Stomach smooth muscle (tissue), 2 donors: ENCODE measurements around the gene DNLZ.

Source experiments
- H3K27ac ChIP-seq: one replicate; pipeline ENCODE4 v1.7.0; 2013; ENCODE audit warnings: mild to moderate bottlenecking, low read length, inconsistent platforms
- H3K27me3 ChIP-seq, 2 donors: one replicate each; pipeline ENCODE4 v1.7.0; 2013; ENCODE audit warnings: low read length in 2 of 2; ENCODE audit not compliant: insufficient read depth in 2 of 2, control insufficient read depth in 1 of 2
- H3K36me3 ChIP-seq, 2 donors: one replicate each; pipeline ENCODE4 v1.7.0; 2013; ENCODE audit warnings: low read length in 2 of 2; ENCODE audit not compliant: control insufficient read depth in 2 of 2, insufficient read depth in 2 of 2
- H3K4me1 ChIP-seq: one replicate; pipeline ENCODE4 v1.7.0; 2013; ENCODE audit warnings: low read length; ENCODE audit not compliant: control insufficient read depth, insufficient read depth
- H3K4me3 ChIP-seq, 2 donors: one replicate each; pipeline ENCODE4 v1.7.0; 2013; ENCODE audit warnings: low read length in 2 of 2
- H3K9ac ChIP-seq, 2 donors: one replicate each; pipeline ENCODE4 v1.7.0; 2013; ENCODE audit warnings: low read length in 2 of 2, mild to moderate bottlenecking in 1 of 2
- H3K9me3 ChIP-seq, 2 donors: one replicate each; pipeline ENCODE4 v1.7.0; 2013; ENCODE audit warnings: low read length in 2 of 2; ENCODE audit not compliant: control insufficient read depth in 2 of 2
- donor health status: healthy.
- donor health status: Pancreatic carcinoma.

DNLZ gene

GRCh38 chr9:136375096-136375495, 11.6 kb upstream of the DNLZ start:
- Histone ChIP-seq H3K4me3 (no peak overlapping the region), H3K36me3 (peaks cover 0 to 6% of the 10 kb centered on the region in 2 donors), H3K27me3 (no peaks in the 10 kb centered on the region), H3K27ac (no peak overlapping the region), H3K9ac (no peak overlapping the region), H3K9me3 (no peaks in the 10 kb centered on the region), H3K4me1 (peaks cover 10% of the 10 kb centered on the region)

DNA sequence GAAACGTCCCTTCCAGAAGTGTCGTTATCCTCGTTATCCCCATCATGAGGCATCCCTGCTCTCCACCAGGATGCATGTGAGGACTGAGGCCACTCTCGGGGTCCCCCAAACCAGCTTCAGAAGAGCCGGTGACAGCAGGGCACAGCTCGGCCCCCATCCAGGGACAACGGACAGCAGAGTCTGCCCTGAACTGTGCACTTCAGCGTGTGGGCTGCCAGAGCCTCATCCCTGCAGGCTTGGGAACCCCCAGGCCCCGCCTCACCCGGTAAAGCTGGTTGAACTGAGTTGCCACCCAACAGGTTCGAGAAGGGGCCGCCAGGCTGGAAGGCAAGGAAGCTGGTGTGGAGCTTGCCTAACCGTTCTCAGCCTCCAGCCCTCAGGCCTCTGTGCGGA, 10.6 kb upstream of the DNLZ start:
- H3K9me3 ChIP-seq = no peaks in the 10 kb centered on the region
- no peaks in the 10 kb centered on the region for H3K27me3 ChIP-seq
- H3K4me1 ChIP-seq = peaks cover 10% of the 10 kb centered on the region
- no peak overlapping the region for H3K4me3 ChIP-seq
- no peak overlapping the region for H3K27ac ChIP-seq
- no peak overlapping the region for H3K9ac ChIP-seq
- H3K36me3 ChIP-seq = peaks cover 0 to 2% of the 10 kb centered on the region in 2 donors

GRCh38 chr9:136373300-136374182, 10.0 kb upstream of the DNLZ start, which contains the start of gene CARD9:
TSS of gene CARD9 (minus strand) at chr9:136373669. CDS start at chr9:136372078, 1,591 bp downstream.
- Histone ChIP-seq H3K27ac (no peak within 1 kb of the TSS), H3K4me3 (peak within 1 kb of the TSS in 1 of 2 donors; percentile 35), H3K9me3 (no peaks in the 10 kb centered on the region), H3K9ac (no peak within 1 kb of the TSS), H3K36me3 (peaks cover 0 to 2% of the 10 kb centered on the region in 2 donors), H3K27me3 (no peaks in the 10 kb centered on the region), H3K4me1 (peaks cover 10% of the 10 kb centered on the region)

DNA sequence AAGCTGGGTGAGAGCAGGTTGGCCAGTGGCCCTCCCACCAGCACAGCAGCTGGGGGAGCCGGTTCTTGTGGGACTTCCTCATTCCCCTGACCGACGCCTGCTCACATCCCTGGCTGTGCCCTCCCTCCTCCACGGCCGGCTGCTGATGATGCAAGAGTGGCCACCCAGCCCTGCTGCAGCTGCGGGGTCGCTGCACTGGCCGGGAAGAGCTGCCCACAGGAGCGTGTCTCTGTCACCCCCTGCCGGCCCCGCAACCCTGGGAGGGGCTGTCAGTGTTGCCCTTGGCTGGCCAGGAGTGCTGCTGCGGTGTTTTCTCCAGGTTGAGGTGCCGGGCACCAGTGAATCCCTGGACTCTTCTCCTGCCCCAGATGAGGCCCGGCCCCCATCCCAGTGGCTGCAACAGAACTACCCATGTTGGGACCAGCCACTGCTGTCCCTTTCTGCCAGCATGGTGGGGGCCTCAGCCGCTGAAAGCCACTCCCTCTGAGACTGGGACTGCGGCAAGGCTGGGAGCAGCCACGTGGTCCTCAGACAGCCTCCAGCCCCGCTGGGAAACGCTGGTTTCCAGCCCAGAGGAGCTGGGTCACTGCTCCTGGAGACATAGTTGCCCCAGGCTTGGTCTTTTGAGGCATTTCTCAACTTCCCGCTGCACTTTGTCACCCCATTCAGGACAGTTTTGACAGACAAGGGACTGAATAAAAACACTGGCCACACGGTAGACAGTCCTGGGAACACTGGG, 9.2 kb upstream of the DNLZ start:
- Histone ChIP-seq H3K36me3 (peaks cover 0 to 2% of the 10 kb centered on the region in 2 donors), H3K4me1 (peaks cover 10% of the 10 kb centered on the region), H3K9me3 (no peaks in the 10 kb centered on the region), H3K27me3 (no peaks in the 10 kb centered on the region), H3K4me3 (peak overlapping the region in 1 of 2 donors; percentile 35), H3K9ac (no peak overlapping the region), H3K27ac (no peak overlapping the region)

DNA sequence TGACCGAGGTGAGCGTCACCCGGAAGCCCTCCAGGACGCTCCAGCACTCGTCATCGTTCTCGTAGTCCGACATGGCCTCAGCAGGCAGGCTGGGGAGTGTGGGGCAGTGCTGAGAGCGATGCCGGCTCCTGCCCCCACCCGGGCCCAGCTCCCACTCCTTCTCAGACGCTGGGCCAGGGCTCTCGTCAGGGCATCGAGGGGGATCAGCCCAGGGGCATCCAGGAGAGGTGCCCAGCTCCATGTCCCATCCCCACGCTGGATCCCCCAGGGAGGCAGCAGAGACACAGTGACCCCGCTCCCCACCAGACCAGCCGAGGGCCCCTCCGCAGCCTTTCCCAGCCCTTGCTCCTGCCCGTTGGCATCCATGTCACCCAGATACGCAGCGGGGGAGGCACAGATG, 8.5 kb upstream of the DNLZ start:
- no peaks in the 10 kb centered on the region for H3K27me3 ChIP-seq
- no peak overlapping the region for H3K27ac ChIP-seq
- H3K4me3 ChIP-seq = no peak overlapping the region
- no peak overlapping the region for H3K9ac ChIP-seq
- peaks cover 10% of the 10 kb centered on the region for H3K4me1 ChIP-seq
- H3K9me3 ChIP-seq = no peaks in the 10 kb centered on the region
- peaks cover 0 to 2% of the 10 kb centered on the region in 2 donors for H3K36me3 ChIP-seq

DNA sequence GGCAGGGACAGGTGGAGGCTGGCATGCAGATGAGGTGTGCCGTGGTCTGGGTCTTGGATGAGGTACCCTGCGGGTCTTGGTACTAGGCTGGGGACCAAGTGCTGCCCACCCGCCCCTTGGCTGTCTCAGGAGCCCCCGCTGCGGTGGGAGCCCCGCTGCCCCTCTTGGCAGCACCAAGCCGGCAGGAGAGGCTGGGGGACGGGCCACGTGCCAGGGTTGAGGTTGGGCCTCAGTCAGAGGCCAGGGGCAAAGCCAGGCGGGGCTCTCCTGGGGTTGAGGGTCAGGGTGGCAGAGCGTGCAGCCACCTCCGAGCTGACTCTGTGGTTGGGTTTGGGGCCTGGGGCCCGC, 8.0 kb upstream of the DNLZ start:
- peaks cover 10% of the 10 kb centered on the region for H3K4me1 ChIP-seq
- H3K9me3 ChIP-seq = no peaks in the 10 kb centered on the region
- no peak overlapping the region for H3K4me3 ChIP-seq
- H3K27me3 ChIP-seq = no peaks in the 10 kb centered on the region
- H3K36me3 ChIP-seq = peaks cover 0 to 2% of the 10 kb centered on the region in 2 donors
- no peak overlapping the region for H3K9ac ChIP-seq
- no peak overlapping the region for H3K27ac ChIP-seq

DNA sequence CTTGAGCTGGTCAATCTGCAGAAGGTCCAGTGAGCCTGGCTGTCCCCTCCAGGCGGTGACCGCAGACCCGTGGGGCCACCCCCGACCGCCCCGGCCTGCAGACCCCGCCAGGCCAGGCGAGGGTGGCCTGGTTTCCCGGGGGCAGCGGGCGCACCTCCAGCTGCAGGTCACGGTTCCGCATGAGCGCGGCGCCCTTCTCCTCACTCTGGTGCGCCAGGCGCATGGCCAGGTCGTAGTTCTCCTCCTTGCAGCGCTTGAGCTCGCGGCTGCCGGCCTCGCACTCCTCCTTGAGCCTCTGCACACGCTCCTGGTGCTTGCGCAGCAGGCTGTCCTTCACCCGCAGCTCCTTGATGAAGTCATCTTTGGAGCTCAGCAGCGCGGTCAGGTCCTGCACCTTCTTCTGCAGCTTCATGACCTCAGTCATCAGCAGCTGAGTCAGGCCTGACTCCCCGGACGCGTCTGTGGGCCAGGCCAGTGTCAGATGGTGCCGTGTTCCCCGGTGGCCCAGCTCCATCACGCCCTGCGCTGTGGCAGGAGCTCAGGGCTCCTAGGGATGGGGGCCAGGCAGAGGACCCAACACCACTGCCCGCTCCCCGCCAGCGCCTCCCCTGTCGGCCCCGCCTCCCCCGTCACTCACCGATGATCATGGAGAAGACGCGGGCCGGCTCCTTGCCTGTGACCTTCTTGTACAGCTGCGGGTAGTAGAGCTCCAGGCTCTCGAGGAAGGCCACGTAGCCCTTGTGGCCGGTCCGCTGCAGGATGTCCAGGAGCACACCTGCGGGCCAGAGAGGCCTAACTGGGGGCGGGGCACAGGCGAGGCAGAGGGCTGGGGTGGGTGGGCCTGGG, 7.4 kb upstream of the DNLZ start:
- Histone ChIP-seq H3K4me3 (no peak overlapping the region), H3K36me3 (peaks cover 0 to 2% of the 10 kb centered on the region in 2 donors), H3K9me3 (no peaks in the 10 kb centered on the region), H3K27me3 (no peaks in the 10 kb centered on the region), H3K27ac (no peak overlapping the region), H3K9ac (no peak overlapping the region), H3K4me1 (peaks cover 10% of the 10 kb centered on the region)

DNA sequence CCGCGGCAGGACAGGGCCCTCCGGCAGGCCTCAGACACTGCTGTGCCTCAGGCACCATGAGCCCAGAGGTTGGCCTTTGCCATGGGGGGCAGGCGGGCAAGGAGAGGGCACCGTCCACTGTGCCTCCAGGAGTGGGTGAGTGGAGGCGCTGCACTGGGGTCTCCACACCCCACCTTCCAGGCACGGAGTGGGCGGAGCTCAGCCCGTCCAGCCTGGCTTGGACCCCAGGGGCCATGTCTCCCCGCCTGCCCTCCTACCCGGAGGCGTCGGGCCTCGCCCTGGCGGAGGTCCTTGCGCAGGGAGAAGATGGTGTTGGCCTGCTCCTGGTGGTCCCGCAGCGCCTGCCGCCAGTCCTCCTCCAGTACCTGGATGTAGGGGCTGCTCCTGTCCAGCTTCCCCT, 6.5 kb upstream of the DNLZ start:
- Histone ChIP-seq H3K9ac (no peak overlapping the region), H3K27ac (no peak overlapping the region), H3K9me3 (no peaks in the 10 kb centered on the region), H3K4me3 (no peak overlapping the region), H3K4me1 (peaks cover 8% of the 10 kb centered on the region), H3K36me3 (peaks cover 0 to 2% of the 10 kb centered on the region in 2 donors), H3K27me3 (no peaks in the 10 kb centered on the region)

- Histone ChIP-seq H3K4me3 (no peak overlapping the region), H3K27ac (no peak overlapping the region), H3K36me3 (no peaks in the 10 kb centered on the region), H3K27me3 (peaks cover 0 to 6% of the 10 kb centered on the region in 2 donors), H3K4me1 (peaks cover 13% of the 10 kb centered on the region), H3K9ac (no peak overlapping the region), H3K9me3 (no peaks in the 10 kb centered on the region)
Measured at GRCh38 chr9:136368190-136368589, 4.6 kb upstream of the DNLZ start.

- Histone ChIP-seq H3K4me1 (peaks cover 14% of the 10 kb centered on the region), H3K27me3 (peaks cover 0 to 6% of the 10 kb centered on the region in 2 donors), H3K27ac (no peak overlapping the region), H3K36me3 (no peaks in the 10 kb centered on the region), H3K9me3 (no peaks in the 10 kb centered on the region), H3K4me3 (no peak overlapping the region), H3K9ac (no peak overlapping the region)
Measured at GRCh38 chr9:136367296-136368145, 4.0 kb upstream of the DNLZ start.
